HG02763 (cell line): ENCODE data around the gene MCUR1.
A peak's percentile ranks its signal among the peaks of the same experiment; 100 is the strongest.
"Not testable (repeated sequence)": the region's sequence is repeated elsewhere in the genome, so short reads cannot be mapped to it uniquely, and the experiment has no call there.

ENCODE experiments used
- ATAC-seq: cut with Tn5 transposase; IDR thresholded peaks from one replicate; pipeline ENCODE4 v1.9.1; 2021; ENCODE audit warnings: mild to moderate bottlenecking, moderate library complexity; ENCODE audit not compliant: unreplicated experiment

The MCUR1 gene, protein sequence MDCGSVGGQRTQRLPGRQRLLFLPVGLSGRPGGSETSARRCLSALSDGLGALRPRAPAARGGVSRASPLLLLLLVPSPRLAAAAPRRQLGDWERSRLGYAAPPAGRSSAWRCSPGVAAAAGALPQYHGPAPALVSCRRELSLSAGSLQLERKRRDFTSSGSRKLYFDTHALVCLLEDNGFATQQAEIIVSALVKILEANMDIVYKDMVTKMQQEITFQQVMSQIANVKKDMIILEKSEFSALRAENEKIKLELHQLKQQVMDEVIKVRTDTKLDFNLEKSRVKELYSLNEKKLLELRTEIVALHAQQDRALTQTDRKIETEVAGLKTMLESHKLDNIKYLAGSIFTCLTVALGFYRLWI

GRCh38 chr6:13814176-13814937, at the start of gene MCUR1:
Gene MCUR1, minus strand, starts transcription at chr6:13814557. Its CDS starts 128 bp downstream, at chr6:13814429.
- ATAC-seq, result peak; percentile 81

DNA sequence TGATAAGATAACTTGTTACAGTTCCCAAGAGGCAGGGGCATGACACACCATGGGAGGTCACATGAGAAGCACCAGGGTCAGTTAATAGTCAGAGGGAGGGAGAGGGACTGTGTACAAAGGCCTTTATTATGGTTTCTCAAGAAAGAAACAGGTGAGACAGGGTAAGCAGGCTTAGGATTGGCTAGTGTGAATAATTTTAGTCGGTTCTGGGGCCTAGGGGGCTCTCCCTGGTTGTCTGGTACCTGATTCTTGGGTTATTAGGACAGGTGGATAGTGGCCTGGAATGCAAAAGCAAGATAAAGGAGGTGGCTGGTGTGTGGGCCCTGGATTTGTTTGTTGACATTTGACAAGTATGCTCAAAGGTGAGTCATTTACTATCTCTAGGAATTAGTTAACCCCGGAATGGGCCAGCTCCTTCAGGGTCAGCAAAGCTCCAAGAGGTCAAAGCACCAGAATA, 49.4 kb upstream of the MCUR1 start:
- ATAC-seq, result no peak

DNA sequence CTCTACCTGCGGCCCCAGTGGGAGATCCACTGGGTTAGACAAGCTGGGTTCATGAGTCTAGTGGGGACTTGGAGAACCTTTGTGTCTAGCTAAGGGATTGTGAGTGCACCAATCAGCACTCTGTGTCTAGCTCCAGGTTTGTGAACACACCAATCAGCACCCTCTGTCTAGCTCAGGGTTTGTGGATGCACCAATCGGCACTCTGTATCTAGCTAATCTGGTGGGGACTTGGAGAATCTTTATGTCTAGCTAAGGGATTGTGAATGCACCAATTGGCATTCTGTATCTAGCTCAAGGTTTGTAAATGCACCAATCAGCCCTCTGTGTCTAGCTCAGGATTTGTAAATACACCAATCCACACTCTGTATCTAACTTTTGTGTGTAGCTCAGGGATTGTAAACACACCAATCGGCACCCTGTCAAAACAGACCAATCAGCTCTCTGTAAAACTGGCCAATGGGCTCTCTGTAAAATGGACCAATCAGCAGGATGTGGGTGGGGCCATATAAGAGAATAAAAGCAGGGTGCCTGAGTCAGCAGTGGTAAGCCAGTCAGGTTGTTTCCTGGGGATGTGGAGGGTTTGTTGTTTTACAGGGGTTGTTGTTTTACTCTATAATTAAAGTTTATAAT, 46.3 kb upstream of the MCUR1 start:
- not testable (repeated sequence) for ATAC-seq

GRCh38 chr6:13859871-13860555, 45.7 kb upstream of the MCUR1 start:
- no peak for ATAC-seq

GRCh38 chr6:13854716-13855250, 40.4 kb upstream of the MCUR1 start:
- ATAC-seq, result no peak

DNA sequence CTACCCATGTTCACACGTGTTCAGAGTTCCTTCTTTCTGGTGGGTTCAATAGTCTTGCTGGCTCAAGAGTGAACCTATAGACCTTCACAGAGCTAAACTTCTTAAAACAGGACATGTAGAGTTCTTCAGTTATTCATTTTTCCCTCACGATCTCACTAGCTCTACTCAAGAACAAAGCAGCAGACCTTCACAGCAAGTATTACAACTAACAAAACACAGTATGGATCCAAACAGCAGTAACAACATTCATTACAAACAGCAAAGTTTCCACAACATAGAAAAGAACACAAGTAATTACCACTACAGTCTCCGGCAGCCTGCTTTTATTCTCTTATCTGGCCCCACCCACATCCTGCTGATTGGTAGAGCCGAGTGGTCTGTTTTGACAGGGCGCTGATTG, 39.5 kb upstream of the MCUR1 start:
- no peak for ATAC-seq

- no peak for ATAC-seq
Observed at GRCh38 chr6:13851803-13852202, 37.4 kb upstream of the MCUR1 start.

- no peak for ATAC-seq
Observed at GRCh38 chr6:13851330-13851729, 37.0 kb upstream of the MCUR1 start.

GRCh38 chr6:13850690-13851089, 36.3 kb upstream of the MCUR1 start:
- ATAC-seq, result not testable (repeated sequence)

DNA sequence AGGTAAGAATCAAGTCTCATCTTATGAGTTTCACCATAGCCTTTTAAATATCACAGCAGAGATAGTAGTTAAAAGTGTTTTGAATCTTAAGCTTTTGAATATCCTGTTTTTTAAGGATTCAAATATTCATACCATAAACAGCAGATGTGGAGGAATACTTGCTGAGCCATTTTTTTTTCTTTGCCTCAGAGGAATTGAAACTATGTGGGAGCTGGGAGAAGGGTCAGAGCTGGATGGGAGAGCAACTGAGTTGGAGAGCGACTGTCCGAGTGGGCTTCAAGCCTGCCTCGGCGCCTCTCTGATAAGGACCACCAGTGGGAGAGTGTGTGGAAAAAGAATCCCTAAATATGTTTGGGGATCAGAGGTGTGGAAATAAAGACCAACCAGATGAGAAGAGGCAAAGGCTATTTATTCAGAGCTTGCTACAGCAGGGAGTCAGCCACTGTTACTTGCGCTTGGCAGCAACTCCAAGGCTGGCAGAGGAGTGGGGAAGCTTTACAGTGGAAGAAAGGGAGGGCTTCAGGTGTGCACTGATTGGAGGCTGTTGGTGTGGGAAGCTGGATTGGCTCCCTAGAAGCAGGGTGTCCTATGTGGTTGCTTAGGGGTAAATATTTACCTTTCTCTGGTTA, 34.3 kb upstream of the MCUR1 start:
- ATAC-seq, result no peak

GRCh38 chr6:13847326-13848050, 33.1 kb upstream of the MCUR1 start:
- no peak for ATAC-seq

- no peak for ATAC-seq
Observed at GRCh38 chr6:13846841-13847240, 32.5 kb upstream of the MCUR1 start.

GRCh38 chr6:13841936-13842335, 27.6 kb upstream of the MCUR1 start:
- ATAC-seq, result no peak

DNA sequence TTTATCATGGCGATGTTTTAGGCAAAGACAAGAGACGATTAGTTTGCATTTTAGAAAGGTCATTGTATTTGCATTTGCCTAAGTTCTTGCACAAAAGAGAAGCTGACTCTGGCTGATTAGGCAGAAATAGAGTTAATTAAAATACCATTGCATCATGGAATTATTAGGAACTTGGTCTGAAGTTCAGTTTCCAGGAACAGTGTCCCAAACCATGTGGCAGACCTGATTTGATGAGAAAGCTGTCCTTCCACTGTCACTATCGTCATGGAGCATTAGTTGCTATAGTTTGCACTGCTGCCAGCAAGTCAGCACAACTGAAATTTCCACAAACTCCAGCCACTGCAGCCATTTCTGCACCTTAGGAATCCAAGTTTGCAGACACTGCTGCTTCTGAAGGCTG, 24.3 kb upstream of the MCUR1 start:
- no peak for ATAC-seq

- no peak for ATAC-seq
Observed at GRCh38 chr6:13836170-13836569, 21.8 kb upstream of the MCUR1 start.

- no peak for ATAC-seq
Observed at GRCh38 chr6:13834790-13835189, 20.4 kb upstream of the MCUR1 start.

- not testable (repeated sequence) for ATAC-seq
Observed at GRCh38 chr6:13834018-13834417, 19.7 kb upstream of the MCUR1 start.

GRCh38 chr6:13832778-13833177, 18.4 kb upstream of the MCUR1 start:
- no peak for ATAC-seq

DNA sequence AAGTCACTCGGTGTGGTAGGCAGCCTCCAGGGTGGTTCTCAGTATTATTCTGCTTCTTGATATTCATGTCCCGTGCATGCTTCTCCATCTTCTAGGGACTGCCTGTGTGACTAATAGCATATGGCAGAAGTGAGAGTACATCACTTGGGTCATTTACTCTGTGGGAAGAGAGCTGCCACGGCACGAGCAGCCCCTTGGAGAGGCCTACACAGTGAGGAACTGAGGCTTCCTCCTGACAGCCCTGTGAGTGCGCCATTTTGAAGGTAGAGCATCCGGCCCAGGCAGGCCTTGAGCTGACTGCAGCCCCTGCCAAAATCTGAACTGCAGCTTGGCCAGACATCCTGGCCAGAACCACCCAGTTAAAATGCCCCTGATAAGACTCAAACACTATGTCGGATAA, 17.3 kb upstream of the MCUR1 start:
- no peak for ATAC-seq

- no peak for ATAC-seq
Observed at GRCh38 chr6:13830803-13831202, 16.4 kb upstream of the MCUR1 start.
